Mesenteric fat pad (tissue), 1 donor: ENCODE measurements around the gene ZC3H4. TPM values are rescaled to one million over a fixed set of nuclear protein-coding genes. Genes with fewer than 3 reads are reported as not detected.
"Not testable (repeated sequence)": the region's sequence is repeated elsewhere in the genome, so short reads cannot be mapped to it uniquely, and the experiment has no call there.

ENCODE experiments used
- DNase-seq: peaks from one replicate; pipeline ENCODE4 v3.0.0-alpha.2; 2020; ENCODE audit warnings: low spot score
- total RNA-seq: library from RNA; stranded (reverse); fragmentation: NEBNext Ultra II Directional; extraction: Animal tissue kit (Norgen Biotek cat#: 25700); gene quantifications from one replicate; pipeline ENCODE4 v1.2.1, GENCODE V29; 2021
- donor health status: DM: yes; HTN: yes; CAD: no.

Gene ZC3H4
- total RNA-seq, 1 donor from 2014 or later = 30.2 TPM

- DNase-seq = no peak
These were observed 4.4 kb downstream of the ZC3H4 start for GRCh38 chr19:47109177-47109540.

DNA sequence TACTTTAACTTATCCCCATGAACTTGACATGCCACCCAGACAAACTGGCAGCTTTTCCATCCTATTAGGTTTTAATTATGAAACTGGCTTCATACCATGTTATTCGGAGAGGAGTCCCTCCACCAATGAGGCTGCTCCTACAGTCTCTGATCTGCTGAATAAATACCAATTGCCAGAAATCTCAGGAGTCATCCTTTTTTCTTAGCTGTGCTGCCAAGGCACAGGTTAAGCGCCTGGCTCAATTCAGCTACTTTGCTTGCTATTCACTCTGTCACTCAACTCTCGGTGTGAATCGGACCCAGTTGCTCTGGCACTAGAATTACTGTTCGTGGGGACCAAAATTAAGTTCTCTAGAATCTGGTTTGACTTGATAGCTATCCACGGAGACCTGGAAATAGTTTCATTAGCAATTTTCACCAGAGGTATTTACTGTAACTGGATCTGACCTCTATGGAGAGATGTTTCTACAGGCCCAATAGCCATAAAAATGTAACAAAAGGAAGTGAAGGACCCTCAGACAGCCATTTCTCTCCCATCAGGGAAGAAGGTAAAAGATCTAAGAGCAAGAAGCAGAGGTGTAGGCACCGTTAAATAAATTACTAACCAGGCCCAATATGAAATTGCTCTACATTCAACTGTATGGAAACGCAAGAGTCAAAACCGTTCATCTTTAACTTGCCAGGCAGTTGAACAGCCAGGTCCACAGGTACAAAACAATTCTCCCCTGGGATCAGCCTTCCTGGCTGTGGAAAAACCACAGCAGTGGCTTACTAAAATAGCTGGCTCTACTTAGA is 5.4 kb downstream of the ZC3H4 start:
- DNase-seq = no peak

DNA sequence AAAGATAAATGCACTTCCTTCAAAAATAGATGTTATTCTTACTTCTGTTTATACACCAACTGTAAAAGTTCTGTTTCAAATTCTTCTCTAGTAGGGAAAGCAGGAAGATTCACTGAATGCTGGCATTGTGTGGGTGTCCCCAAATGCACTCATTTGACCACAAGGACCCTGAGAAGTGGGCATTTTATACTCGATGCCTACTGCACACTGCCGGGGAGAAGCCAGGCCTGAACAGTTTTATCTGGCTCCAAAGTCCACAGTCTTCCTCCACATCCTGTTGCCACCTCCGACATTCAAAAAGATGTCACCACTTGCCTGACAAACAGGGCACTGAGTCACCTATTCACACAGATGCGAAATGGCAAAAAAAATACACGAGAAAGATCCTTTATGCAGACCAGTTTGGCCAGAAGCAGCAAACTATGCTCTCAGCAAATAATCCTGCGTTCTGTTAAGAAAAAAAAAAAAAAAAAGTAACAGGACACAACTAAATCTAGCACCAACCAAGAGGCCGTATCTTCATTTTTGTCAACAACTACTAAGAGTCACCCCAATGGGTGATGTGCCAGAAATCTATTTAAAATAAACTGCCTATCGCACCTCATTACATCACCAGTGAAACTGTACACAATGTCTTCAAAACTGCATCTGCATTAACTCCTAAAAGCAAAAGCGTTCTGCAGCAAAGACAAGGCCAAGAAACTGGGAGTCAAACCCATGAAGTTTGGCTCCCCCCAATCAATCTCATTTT is 6.2 kb downstream of the ZC3H4 start:
- DNase-seq = no peak

DNA sequence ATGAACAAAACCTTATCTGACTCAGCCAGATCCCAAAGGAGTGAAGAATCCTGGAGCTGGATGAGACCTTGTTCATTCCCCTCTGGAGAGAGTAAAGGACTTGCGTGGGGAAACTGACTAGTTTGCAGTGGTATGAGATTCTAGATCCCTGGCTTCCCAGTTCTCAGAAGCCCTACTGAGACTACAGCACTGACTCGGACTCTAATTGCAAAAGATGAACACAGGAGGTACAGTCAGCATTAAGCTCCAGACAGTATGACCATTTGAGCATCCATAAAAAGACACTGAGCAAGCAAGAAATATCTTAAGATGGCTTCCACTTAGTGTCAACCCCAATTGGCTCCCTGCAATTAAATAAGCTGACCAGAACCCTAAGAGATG is 6.8 kb downstream of the ZC3H4 start:
- DNase-seq = no peak

- no peak for DNase-seq
These were observed 7.7 kb downstream of the ZC3H4 start for GRCh38 chr19:47105874-47106273.

DNA sequence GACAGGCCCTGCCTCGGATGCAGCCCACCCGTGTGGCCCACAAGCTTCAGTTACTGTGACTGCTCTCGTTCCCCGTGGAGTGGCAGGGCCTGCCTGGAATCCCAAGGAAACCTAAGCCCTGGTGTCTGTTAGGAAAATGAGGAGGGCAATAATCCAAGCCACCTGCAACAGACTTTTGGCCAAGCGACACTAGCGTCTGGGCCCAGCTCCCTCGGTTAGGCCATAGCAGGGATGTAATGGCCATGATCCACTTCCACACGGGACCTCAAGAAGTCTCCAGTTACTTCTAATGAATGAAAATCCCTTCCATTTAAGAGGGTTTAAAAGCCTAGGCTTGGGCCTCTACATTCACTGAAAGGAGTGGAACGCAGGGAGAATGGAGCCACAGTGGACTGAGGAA is 8.9 kb downstream of the ZC3H4 start:
- DNase-seq = no peak

DNA sequence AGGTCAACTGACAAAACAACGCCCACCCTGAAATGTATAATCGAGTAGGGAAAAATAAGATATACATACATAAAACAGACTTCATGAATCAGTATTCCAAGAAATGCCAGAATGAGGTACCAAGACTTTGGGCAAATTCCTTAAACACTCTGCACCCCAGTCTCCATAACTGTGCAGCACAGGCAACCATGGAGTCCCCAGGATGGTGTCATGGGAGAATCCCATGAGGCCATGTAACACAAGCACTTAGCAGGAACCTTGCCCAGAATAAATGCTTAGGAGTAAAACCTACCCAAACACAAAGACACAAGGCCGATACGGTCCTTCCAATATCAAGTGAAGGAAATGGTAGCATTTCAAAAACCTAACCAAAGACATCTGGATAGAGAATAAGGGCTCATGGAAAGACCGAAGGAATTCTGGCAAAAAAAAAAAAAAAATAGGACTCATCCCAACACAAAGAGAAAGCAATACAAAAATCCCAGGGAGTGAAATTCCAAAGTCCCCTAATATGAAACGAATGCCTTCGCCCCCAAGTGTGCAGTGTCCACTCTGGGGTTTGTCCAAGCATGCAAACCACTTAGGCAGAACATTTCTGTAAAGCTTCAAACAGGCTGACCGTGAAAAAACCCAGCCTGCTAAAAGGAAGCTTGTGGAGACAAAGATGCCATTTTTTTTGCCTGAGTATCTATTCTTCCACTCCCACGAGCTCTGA is 11.1 kb downstream of the ZC3H4 start:
- no peak for DNase-seq

- not testable (repeated sequence) for DNase-seq
These were observed 12.5 kb downstream of the ZC3H4 start for GRCh38 chr19:47101116-47101515.

- no peak for DNase-seq
These were observed 13.3 kb downstream of the ZC3H4 start for GRCh38 chr19:47100290-47100689.

GRCh38 chr19:47099576-47100050 is 14.0 kb downstream of the ZC3H4 start:
- no peak for DNase-seq

GRCh38 chr19:47098608-47099007 is 15.0 kb downstream of the ZC3H4 start:
- DNase-seq = no peak

GRCh38 chr19:47097396-47098201 is 16.0 kb downstream of the ZC3H4 start:
- no peak for DNase-seq

- no peak for DNase-seq
These were observed 16.9 kb downstream of the ZC3H4 start for GRCh38 chr19:47096721-47097120.

DNA sequence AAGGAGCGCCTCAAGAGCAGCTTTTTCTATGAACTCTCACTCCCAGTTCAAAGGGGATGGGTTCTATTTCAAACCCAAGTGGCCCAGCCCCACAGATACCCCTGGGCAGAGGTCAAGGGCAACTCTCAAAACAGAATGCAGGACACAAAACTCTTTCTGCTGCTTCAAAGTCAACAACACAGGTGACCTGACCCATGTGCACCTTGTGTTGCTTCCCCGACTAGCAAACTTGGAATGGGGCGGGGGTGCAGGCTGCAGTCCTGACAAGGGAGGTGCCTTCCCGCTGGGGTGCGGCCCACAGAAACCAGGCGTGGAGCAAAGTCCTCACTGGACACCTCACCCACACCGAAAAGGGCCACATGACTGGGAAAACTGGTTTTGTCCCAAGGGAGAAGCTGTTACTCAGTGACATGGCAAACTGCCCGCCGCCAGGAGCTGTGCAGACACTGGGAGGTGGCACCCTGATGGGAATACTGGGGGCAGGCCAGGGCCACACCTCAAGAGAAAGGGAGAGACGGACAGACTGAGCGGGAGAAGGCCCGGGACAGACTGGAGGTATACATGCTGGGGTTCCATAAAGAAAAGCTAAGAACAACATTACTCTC is 17.4 kb downstream of the ZC3H4 start:
- DNase-seq = no peak

DNA sequence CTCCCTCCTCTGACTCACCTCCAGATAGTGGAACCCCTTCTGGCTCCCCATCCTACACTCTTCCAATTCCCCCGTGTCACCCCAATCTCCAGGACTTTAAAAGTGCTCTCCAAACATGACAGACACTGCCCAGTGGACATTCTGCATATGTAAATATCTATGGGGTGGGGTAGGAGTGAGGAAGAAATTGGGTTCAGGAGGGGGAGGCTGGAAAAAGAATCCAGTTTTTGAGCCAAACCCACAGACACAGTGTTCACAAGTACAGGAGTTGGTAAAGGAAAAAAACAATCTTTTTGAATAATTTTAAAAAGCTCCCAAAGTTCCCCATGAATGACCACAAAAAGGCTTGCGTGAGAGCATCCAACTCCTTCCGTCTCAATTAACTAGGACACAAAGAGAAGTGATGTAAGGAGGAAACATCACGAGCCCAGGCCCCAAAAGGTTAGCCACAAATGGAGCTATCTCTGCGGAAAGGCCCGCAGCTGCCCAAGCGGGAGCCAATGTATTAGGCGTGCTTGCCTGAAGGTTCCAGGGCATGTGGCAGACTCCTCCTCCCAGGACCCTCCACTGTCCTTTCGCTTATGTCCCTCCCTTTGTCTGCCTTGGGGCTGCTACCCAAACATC is 18.0 kb downstream of the ZC3H4 start:
- DNase-seq = no peak

- DNase-seq = no peak
These were observed 18.8 kb downstream of the ZC3H4 start for GRCh38 chr19:47094557-47095475.

DNA sequence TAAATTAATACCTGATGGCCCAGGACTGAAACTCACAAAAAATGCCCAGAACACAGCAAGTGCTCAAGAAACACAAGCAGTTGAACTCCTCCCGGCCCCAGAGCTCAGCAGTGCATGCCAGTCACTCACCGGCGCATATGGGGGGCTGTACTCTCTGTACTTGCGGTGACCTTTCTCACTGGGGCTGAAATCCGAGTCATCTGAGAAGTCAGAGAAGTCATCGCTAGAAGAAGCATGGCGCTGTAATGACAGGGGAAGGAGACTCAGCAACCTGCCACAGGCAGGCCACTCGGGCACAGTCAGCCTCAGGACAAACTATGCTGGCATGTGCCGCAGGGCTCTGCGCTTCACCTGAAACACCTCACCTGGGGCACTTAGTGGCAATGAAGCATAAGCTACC is 19.7 kb downstream of the ZC3H4 start:
- no peak for DNase-seq

GRCh38 chr19:47093254-47093653 is 20.3 kb downstream of the ZC3H4 start:
- DNase-seq = no peak

GRCh38 chr19:47089767-47090350 is 23.7 kb downstream of the ZC3H4 start:
- DNase-seq = no peak
